OCI-LY1 (cell line): Measurements from ENCODE around the gene PDE9A.

Source experiments
- CTCF ChIP-seq: fragments of 200-600 bp; sonication (generic), shearing (Covaris generic); IDR thresholded peaks from 2 replicates; pipeline ENCODE4 v1.5.1; 2017; ENCODE audit warnings: mild to moderate bottlenecking, antibody characterized with exemption, low read length, moderate library complexity, mixed read lengths
- EZH2 ChIP-seq: fragments of 200-600 bp; sonication (generic), shearing (Covaris generic); IDR thresholded peaks from 2 replicates; pipeline ENCODE4 v1.8.0; 2017; ENCODE audit warnings: borderline replicate concordance, mixed run types, mild to moderate bottlenecking, antibody characterized with exemption, low read length, moderate library complexity, mixed read lengths

GRCh38 chr21:42819861-42820615 lies 166.6 kb downstream of the PDE9A start:
- TF ChIP-seq CTCF: no peak
- no peak for TF ChIP-seq EZH2
